Kidney glomerular epithelial cell (primary cell): Measurements from ENCODE around the gene TAF1B.
A peak's percentile ranks its signal among the peaks of the same experiment; 100 is the strongest.

Source experiments
- DNase-seq: peaks from one replicate; lab custom pipeline; 2025; lab: John Stamatoyannopoulos, UW

TAF1B gene

GRCh38 chr2:9941996-9942390 lies 98.7 kb downstream of the TAF1B start:
- DNase-seq = no peak

GRCh38 chr2:9944330-9944758 lies 101.1 kb downstream of the TAF1B start:
- no peak for DNase-seq

DNA sequence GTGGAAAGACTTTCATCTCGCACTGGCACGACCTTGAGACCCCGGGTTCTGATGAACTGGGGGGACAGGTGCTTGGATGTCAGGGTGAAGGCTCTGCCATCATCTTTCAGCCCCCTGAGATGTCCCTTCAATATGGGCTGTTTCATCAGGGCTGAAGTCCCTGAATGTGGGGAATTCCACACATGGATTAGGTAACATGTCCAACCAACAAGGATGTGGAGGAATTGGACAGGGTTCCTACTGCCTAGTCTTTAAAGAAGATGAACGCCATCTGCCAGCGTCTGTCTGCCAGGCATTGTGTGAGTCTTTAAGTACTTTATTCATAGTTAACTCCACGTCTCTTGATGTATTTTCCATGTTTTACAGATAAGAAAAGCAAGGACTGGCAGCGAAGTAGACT lies 102.3 kb downstream of the TAF1B start:
- DNase-seq = no peak

DNA sequence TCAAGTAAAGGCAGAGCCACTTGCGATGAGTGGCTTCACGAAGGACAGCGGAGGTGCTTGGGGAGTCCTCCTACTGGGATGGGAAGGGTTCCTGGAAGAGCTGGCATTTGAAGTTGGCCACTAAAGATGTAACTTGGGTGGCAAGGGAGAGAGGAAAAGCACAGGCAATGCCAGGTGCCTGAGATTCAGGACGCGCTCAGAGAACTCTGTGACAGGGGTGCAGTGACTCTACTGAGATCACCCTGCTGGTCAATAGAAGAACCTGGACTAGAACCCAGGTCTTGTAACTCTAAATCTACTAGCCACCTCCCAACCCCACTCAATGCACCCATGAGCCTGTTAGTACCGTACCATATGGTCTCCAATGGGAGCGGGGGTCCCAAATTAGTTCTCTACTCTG lies 102.8 kb downstream of the TAF1B start:
- no peak for DNase-seq

DNA sequence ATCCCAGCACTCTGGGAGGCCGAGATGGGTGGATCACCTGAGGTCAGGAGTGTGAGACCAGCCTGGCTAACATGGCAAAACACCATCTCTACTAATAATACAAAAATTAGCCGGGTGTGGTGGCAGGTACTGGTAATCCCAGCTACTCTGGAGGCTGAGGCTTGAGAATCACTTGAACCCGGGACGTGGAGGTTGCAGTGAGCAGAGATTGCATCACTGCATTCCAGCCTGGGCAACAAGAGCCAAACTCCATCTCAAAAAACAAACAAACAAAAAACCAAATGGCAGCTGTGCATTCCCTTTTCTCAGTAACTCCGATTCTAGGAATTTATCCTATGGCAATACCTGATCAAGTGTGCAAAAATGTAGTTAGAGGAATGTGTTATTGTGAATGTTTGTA lies 103.5 kb downstream of the TAF1B start:
- DNase-seq = no peak

- DNase-seq = no peak
These were observed 105.4 kb downstream of the TAF1B start for GRCh38 chr2:9948721-9949120.

- DNase-seq = no peak
These were observed 106.1 kb downstream of the TAF1B start for GRCh38 chr2:9949239-9949991.

DNA sequence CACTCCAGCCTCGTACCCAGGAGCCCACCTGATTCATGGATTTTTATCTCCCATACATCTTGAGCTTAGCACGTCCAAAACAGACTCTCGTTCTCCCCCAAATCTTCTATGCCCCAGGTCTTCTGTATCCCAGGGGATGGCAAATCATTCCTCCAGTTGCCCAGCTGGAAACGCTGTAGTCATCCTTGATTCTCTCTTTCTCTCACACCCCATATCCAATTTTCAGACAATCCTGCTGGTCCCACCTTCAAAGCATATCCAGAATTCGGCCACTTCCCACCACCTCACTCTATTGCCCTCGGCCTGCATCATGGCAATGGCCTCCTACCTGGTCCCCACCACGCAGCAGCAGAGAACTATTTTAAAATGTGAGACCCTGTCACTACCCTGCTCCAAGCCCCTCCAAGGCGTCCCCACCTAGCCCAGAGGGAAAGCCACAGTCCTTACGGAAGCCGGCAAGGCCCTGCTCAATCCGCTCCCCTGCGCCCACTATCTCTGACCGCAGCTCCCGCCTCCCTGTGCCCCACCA lies 106.8 kb downstream of the TAF1B start:
- DNase-seq = no peak

- no peak for DNase-seq
These were observed 107.4 kb downstream of the TAF1B start for GRCh38 chr2:9950521-9951271.

GRCh38 chr2:9951272-9951521 lies 107.9 kb downstream of the TAF1B start:
- no peak for DNase-seq

- peak; percentile 62 for DNase-seq
These were observed 108.4 kb downstream of the TAF1B start, which contains the start of gene GRHL1 for GRCh38 chr2:9951522-9952285. Gene GRHL1 (plus strand): TSS chr2:9951693. CDS start chr2:9951834, 141 bp downstream.

GRCh38 chr2:9952286-9952737 lies 109.0 kb downstream of the TAF1B start:
- no peak for DNase-seq

DNA sequence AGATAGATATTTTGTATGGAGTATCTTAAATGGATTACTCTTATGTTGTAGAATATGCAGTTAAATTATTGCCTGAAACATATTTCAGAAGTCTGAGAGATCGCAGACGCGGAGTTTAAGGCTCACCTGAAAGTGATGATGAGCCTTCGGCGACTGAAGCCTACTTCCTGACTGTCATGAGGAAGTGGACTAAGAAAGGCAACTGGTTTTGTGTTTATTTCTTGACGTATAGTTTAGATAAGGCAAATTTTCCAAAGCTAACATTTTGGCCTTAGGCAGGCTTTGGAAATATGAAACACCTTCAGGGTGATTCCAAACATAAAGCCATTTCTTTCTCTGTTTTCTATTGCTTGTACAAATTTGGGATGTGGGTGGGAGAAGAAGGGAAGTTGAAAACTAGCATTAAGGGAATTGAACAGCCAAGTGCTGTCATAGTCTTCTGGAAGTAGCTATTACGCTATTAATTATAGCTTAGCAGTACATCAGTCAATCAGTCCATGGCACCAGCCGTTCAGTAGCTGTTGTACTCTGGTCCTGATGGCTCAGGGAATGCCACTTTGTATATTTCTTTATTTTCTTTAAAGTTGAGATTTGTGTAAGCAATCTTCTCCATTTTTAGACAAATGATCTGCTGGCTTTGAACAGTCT lies 109.7 kb downstream of the TAF1B start:
- no peak for DNase-seq

- no peak for DNase-seq
These were observed 110.9 kb downstream of the TAF1B start for GRCh38 chr2:9954136-9954535.

DNA sequence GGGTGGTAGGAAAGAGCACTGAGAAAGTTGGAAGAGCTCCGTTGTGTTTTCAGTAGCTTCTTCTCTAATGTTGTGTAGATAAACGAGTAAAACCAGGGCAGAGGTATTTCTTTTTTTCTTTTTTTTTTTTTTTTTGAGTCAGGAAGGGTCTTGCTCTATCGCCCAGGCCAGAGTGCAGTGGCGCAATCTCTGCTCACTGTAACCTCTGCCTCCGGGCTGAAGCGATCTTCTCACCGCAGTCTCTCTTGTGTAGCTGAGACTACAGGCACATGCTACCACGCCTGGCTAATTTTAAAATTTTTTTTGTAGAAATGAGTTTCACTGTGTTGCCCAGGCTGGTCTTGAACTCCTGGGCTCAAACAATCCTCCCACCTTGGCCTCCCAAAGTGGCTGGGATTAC lies 114.8 kb downstream of the TAF1B start:
- no peak for DNase-seq

GRCh38 chr2:9959262-9959661 lies 116.0 kb downstream of the TAF1B start:
- no peak for DNase-seq

GRCh38 chr2:9961013-9961412 lies 117.7 kb downstream of the TAF1B start:
- no peak for DNase-seq

DNA sequence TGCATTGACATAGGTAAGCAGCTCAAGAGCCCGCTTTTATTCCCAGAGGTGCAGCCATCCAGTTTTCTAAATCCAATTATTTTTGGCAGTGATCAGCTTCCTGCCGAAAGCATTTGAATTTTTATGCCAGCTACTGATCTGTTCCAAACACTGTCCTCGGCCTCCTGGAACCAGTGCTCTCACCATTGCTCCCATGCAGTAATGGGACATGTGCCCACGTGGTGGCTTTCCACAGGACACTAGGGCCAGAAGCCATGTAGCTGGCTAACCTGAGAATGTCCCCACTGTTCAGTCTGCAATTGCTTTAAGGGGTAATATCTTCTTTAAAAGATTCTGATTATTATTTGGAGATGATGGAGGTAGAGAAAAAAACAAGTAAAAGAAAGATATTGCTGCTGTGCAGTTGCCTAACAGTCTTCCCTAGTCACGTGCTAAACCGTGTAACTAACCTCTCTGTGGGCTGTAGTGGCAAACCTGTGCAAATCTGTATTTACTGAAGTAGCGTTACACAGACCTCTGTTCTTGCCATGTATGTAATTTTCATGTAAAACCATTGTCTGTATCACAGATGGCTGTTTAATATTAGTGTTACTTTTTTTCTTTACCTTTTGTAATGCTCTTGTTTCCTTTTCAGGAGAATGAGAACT lies 121.2 kb downstream of the TAF1B start:
- DNase-seq = no peak

DNA sequence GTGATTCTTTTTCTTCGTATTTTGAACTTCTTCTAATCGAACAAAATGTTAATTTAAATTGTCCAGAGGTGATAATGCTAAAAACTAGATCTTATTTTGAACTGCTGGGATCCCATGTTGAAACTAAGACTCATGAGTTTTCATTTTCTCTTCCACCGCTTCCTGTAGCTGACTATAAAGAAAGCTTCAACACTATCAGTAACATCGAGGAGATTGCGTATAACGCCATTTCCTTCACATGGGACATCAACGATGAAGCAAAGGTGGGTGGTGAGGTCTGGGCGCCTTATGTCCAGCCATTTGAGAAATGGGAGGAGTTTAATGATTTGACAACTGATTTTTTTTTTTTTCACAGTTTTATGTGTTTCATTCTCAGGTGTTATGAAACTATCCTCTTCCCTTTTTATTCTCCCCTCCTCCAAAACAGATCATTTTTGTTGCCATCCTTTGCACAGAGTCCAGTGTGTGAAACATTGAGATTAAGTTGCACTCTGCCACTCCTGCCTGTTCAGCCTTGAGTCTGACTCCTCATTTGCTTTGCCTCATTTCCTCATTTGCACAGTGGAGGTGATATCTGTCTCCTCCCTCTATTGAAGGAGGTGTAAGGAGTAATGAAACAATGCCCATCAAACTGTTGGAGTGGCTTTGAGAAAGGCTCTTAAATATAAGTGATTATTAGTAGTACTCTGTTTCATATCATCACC lies 122.0 kb downstream of the TAF1B start:
- DNase-seq = no peak

GRCh38 chr2:9966491-9967022 lies 123.3 kb downstream of the TAF1B start:
- DNase-seq = no peak
